ENCODE data around the gene LMLN. TPM values are rescaled to one million over a fixed set of nuclear protein-coding genes. Genes with fewer than 3 reads are reported as not detected.

The LMLN gene
- total RNA-seq, 1 donor from 2014 or later = 7.1 TPM

DNA sequence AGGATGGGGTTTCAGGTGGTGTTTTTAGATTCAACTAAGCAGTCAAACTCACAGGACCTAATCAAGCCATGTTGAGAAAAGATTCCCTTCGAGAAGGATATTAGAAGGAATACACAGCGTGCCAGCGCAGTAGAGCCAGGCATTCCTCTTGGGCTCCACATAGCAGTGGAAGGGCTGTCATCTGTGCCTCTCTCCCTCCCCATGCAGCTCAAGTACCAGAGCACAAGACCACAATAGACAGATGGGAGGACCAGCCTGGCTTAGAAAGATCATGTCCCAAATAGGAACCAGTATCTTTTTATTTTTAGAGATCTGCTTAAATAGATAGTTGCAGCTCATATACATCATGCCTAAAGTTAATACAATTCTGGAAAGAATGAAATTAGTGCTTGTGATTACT, 37.9 kb downstream of the LMLN start:
- Mint-ChIP-seq H3K27me3 (ENCODE audit: unreplicated experiment) (no peaks in the 10 kb centered on the region), H3K4me1 (ENCODE audit: unreplicated experiment) (no peaks in the 10 kb centered on the region), H3K27ac (ENCODE audit: unreplicated experiment) (no peak overlapping the region), H3K36me3 (ENCODE audit: low read depth, unreplicated experiment) (peaks cover 3% of the 10 kb centered on the region), H3K4me3 (ENCODE audit: unreplicated experiment) (no peak overlapping the region), H3K9me3 (ENCODE audit: unreplicated experiment) (no peaks in the 10 kb centered on the region)
- TF ChIP-seq CTCF (IDR thresholded peaks at IDR 0.05; ENCODE audit: unreplicated experiment) = no peak
- DNase-seq (ENCODE audit: low spot score) = no peak

- no peaks in the 10 kb centered on the region for H3K9me3 Mint-ChIP-seq (ENCODE audit: unreplicated experiment)
- H3K4me1 Mint-ChIP-seq (ENCODE audit: unreplicated experiment) = no peaks in the 10 kb centered on the region
- no peak overlapping the region for H3K27ac Mint-ChIP-seq (ENCODE audit: unreplicated experiment)
- TF ChIP-seq CTCF (IDR thresholded peaks at IDR 0.05; ENCODE audit: unreplicated experiment) = no peak
- H3K4me3 Mint-ChIP-seq (ENCODE audit: unreplicated experiment) = no peak overlapping the region
- DNase-seq (ENCODE audit: low spot score) = no peak
- H3K27me3 Mint-ChIP-seq (ENCODE audit: unreplicated experiment) = peaks cover 2% of the 10 kb centered on the region
- H3K36me3 Mint-ChIP-seq (ENCODE audit: low read depth, unreplicated experiment) = no peaks in the 10 kb centered on the region
Observed at GRCh38 chr3:198017090-198017489, 57.1 kb downstream of the LMLN start.

DNA sequence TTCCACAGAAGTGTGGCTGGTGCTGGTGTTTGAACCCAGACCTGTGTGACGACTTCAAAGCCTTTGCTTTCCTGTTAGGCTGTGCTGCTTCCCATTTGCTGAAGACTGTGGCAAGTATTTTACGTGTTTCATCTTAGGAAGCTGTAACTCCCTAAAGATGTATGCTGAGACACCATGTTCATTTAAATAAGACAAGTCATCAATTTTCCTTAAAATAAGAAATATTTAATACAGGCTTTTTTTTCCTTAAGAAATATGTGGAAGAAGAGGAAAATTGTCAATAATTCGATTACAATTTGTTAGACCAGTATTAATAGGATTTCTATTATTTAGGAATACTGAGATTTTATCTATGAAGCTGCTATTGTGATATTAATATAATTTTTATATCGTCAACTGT, 58.4 kb downstream of the LMLN start:
- Mint-ChIP-seq H3K27ac (ENCODE audit: unreplicated experiment) (no peak overlapping the region), H3K27me3 (ENCODE audit: unreplicated experiment) (peaks cover 2% of the 10 kb centered on the region), H3K36me3 (ENCODE audit: low read depth, unreplicated experiment) (no peaks in the 10 kb centered on the region), H3K4me3 (ENCODE audit: unreplicated experiment) (no peak overlapping the region), H3K4me1 (ENCODE audit: unreplicated experiment) (no peaks in the 10 kb centered on the region), H3K9me3 (ENCODE audit: unreplicated experiment) (no peaks in the 10 kb centered on the region)
- TF ChIP-seq CTCF (IDR thresholded peaks at IDR 0.05; ENCODE audit: unreplicated experiment) = no peak
- DNase-seq (ENCODE audit: low spot score) = no peak

DNA sequence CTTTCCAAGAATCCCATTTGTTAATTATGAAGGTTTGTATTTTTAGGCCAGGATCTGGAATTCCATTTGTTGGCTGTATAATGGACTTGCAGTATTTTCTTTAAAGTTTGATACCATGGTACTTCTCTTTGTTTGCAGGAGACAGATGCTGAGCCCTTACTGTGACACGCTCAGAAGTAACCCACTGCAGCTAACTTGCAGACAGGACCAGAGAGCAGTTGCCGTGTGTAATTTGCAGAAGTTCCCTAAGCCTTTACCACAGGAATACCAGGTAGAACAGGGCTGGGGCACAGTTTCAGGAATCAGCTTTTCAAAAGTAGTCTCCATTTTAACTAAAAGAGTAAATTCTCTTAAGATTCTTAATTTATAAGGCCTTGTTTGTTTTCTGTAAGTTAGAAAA, 59.1 kb downstream of the LMLN start:
- no peak for TF ChIP-seq CTCF (IDR thresholded peaks at IDR 0.05; ENCODE audit: unreplicated experiment)
- Mint-ChIP-seq H3K4me1 (ENCODE audit: unreplicated experiment) (no peaks in the 10 kb centered on the region), H3K4me3 (ENCODE audit: unreplicated experiment) (no peak overlapping the region), H3K36me3 (ENCODE audit: low read depth, unreplicated experiment) (no peaks in the 10 kb centered on the region), H3K9me3 (ENCODE audit: unreplicated experiment) (no peaks in the 10 kb centered on the region), H3K27me3 (ENCODE audit: unreplicated experiment) (peaks cover 2% of the 10 kb centered on the region), H3K27ac (ENCODE audit: unreplicated experiment) (no peak overlapping the region)
- no peak for DNase-seq (ENCODE audit: low spot score)

- Mint-ChIP-seq H3K27ac (ENCODE audit: unreplicated experiment) (no peak overlapping the region), H3K4me1 (ENCODE audit: unreplicated experiment) (no peaks in the 10 kb centered on the region), H3K4me3 (ENCODE audit: unreplicated experiment) (no peak overlapping the region), H3K27me3 (ENCODE audit: unreplicated experiment) (peaks cover 2% of the 10 kb centered on the region), H3K36me3 (ENCODE audit: low read depth, unreplicated experiment) (no peaks in the 10 kb centered on the region), H3K9me3 (ENCODE audit: unreplicated experiment) (no peaks in the 10 kb centered on the region)
- TF ChIP-seq CTCF (IDR thresholded peaks at IDR 0.05; ENCODE audit: unreplicated experiment) = no peak
- DNase-seq (ENCODE audit: low spot score) = no peak
Observed at GRCh38 chr3:198021320-198021719, 61.3 kb downstream of the LMLN start.
